ENCODE data around the gene ZNF664. TPM values are rescaled to one million over a fixed set of nuclear protein-coding genes. Genes with fewer than 3 reads are reported as not detected.

Gene ZNF664
- total RNA-seq, 2 experiments from 2014 or later = 13.4 to 19.0 TPM

GRCh38 chr12:123954647-123955350 is 18.2 kb upstream of the ZNF664 start:
- no peak overlapping the region for H3K27ac ChIP-seq (ENCODE audit: low read depth in 1 of 2, low read length in 2 of 2)
- H3K4me1 ChIP-seq (ENCODE audit: insufficient read depth, low read length) = no peaks in the 10 kb centered on the region
- H3K4me3 Mint-ChIP-seq = no peak overlapping the region
- no peaks in the 10 kb centered on the region for H3K27me3 Mint-ChIP-seq
- no peaks in the 10 kb centered on the region for H3K9me3 ChIP-seq (ENCODE audit: control insufficient read depth in 1 of 2, insufficient read depth in 1 of 2, low read length in 2 of 2)
- H3K36me3 Mint-ChIP-seq (ENCODE audit: low read depth) = peaks cover 10% of the 10 kb centered on the region
- no peaks in the 10 kb centered on the region for H3K4me1 Mint-ChIP-seq (ENCODE audit: low read depth)
- intact Hi-C loops (cut with DNase I, micrococcal nuclease) = no loop called here
- H3K9me3 Mint-ChIP-seq = no peaks in the 10 kb centered on the region
- ATAC-seq (ENCODE audit: poor library complexity) = no peak
- H3K27ac Mint-ChIP-seq = no peak overlapping the region
- H3K4me3 ChIP-seq (ENCODE audit: low read length) = no peak overlapping the region
- TF ChIP-seq CTCF (IDR thresholded peaks at IDR 0.05) = no peak
- ChIA-PET POLR2A (no interaction called here), CTCF (no interaction called here)
- no peaks in the 10 kb centered on the region for H3K27me3 ChIP-seq (ENCODE audit: control insufficient read depth in 1 of 2, insufficient read depth in 2 of 2, low read length in 2 of 2)
- DNase-seq = no peak
- H3K36me3 ChIP-seq (ENCODE audit: insufficient read depth, low read length) = no peaks in the 10 kb centered on the region

GRCh38 chr12:123956249-123956648 is 16.8 kb upstream of the ZNF664 start:
- no peak for DNase-seq
- Histone ChIP-seq H3K9me3 (ENCODE audit: control insufficient read depth in 1 of 2, insufficient read depth in 1 of 2, low read length in 2 of 2) (no peaks in the 10 kb centered on the region), H3K36me3 (ENCODE audit: insufficient read depth, low read length) (no peaks in the 10 kb centered on the region), H3K4me3 (ENCODE audit: low read length) (no peak overlapping the region), H3K27me3 (ENCODE audit: control insufficient read depth in 1 of 2, insufficient read depth in 2 of 2, low read length in 2 of 2) (no peaks in the 10 kb centered on the region), H3K4me1 (ENCODE audit: insufficient read depth, low read length) (no peaks in the 10 kb centered on the region), H3K27ac (ENCODE audit: low read depth in 1 of 2, low read length in 2 of 2) (no peak overlapping the region)
- H3K27ac Mint-ChIP-seq = no peak overlapping the region
- H3K9me3 Mint-ChIP-seq = no peaks in the 10 kb centered on the region
- TF ChIP-seq CTCF (IDR thresholded peaks at IDR 0.05) = no peak
- intact Hi-C loops (cut with DNase I, micrococcal nuclease) = no loop called here
- H3K4me1 Mint-ChIP-seq (ENCODE audit: low read depth) = no peaks in the 10 kb centered on the region
- H3K4me3 Mint-ChIP-seq = no peak overlapping the region
- H3K36me3 Mint-ChIP-seq (ENCODE audit: low read depth) = peaks cover 7% of the 10 kb centered on the region
- no peaks in the 10 kb centered on the region for H3K27me3 Mint-ChIP-seq
- POLR2A ChIA-PET = no interaction called here
- ATAC-seq (ENCODE audit: poor library complexity) = no peak
- CTCF ChIA-PET = no interaction called here

GRCh38 chr12:123957196-123957595 is 15.8 kb upstream of the ZNF664 start:
- peaks cover 7% of the 10 kb centered on the region for H3K36me3 Mint-ChIP-seq (ENCODE audit: low read depth)
- POLR2A ChIA-PET = no interaction called here
- H3K4me3 ChIP-seq (ENCODE audit: low read length) = no peak overlapping the region
- ATAC-seq (ENCODE audit: poor library complexity) = no peak
- no peaks in the 10 kb centered on the region for H3K27me3 ChIP-seq (ENCODE audit: control insufficient read depth in 1 of 2, insufficient read depth in 2 of 2, low read length in 2 of 2)
- no peaks in the 10 kb centered on the region for H3K36me3 ChIP-seq (ENCODE audit: insufficient read depth, low read length)
- no peaks in the 10 kb centered on the region for H3K9me3 Mint-ChIP-seq
- no peak overlapping the region for H3K27ac ChIP-seq (ENCODE audit: low read depth in 1 of 2, low read length in 2 of 2)
- H3K4me3 Mint-ChIP-seq = no peak overlapping the region
- no peaks in the 10 kb centered on the region for H3K4me1 ChIP-seq (ENCODE audit: insufficient read depth, low read length)
- no peak overlapping the region for H3K27ac Mint-ChIP-seq
- H3K27me3 Mint-ChIP-seq = no peaks in the 10 kb centered on the region
- no peaks in the 10 kb centered on the region for H3K9me3 ChIP-seq (ENCODE audit: control insufficient read depth in 1 of 2, insufficient read depth in 1 of 2, low read length in 2 of 2)
- H3K4me1 Mint-ChIP-seq (ENCODE audit: low read depth) = no peaks in the 10 kb centered on the region
- no peak for TF ChIP-seq CTCF (IDR thresholded peaks at IDR 0.05)
- no peak for DNase-seq
- intact Hi-C loops (cut with DNase I, micrococcal nuclease) = no loop called here
- CTCF ChIA-PET = no interaction called here

Measured in CD4-positive, alpha-beta T cell (primary cell).